ENCODE results near the gene RHOF. TPM values are rescaled to one million over a fixed set of nuclear protein-coding genes. Genes with fewer than 3 reads are reported as not detected.

Gene RHOF
- total RNA-seq, 2 experiments from 2014 or later: 23.5 to 53.7 TPM

GRCh38 chr12:121754836-121755235, 38.7 kb downstream of the RHOF start:
- no peak overlapping the region for H3K4me2 ChIP-seq (ENCODE audit: low read length)
- no peak overlapping the region for H3K27ac ChIP-seq (ENCODE audit: low read depth, low read length, poor library complexity, severe bottlenecking)
- H3K9me3 ChIP-seq (ENCODE audit: low read length): no peaks in the 10 kb centered on the region
- BruUV-seq (replicated peaks): no TSS peak
- intact Hi-C loops (cut with micrococcal nuclease; ENCODE audit: unreplicated experiment): no loop called here
- H3K4me1 ChIP-seq (ENCODE audit: insufficient read depth, low read length, poor library complexity, severe bottlenecking): no peaks in the 10 kb centered on the region
- peaks cover 20% of the 10 kb centered on the region for H3K36me3 ChIP-seq (ENCODE audit: insufficient read depth, low read length)
- no peaks in the 10 kb centered on the region for H3K79me2 ChIP-seq (ENCODE audit: insufficient read depth, low read depth, low read length)
- no peak for DNase-seq (ENCODE audit: low spot score)
- no peak for TF ChIP-seq EZH2phosphoT487 (IDR thresholded peaks at IDR 0.05; ENCODE audit: borderline replicate concordance, low read depth, low read length)
- TF ChIP-seq CTCF (conservative IDR thresholded peaks at IDR 0.05; ENCODE audit: low read length): no peak
- H2AFZ ChIP-seq (ENCODE audit: low read length): no peak overlapping the region
- no peak overlapping the region for H3K4me3 ChIP-seq (ENCODE audit: low read depth, low read length, poor library complexity, severe bottlenecking)
- ChIA-PET POLR2A (no interaction called here), CTCF (ENCODE audit: unreplicated experiment) (interaction anchor here (0.7 kb wide), 1 partner anchor 42 kb away, joined by 7 read pairs; no protein-coding TSS in a partner anchor)
- H3K9me2 ChIP-seq (ENCODE audit: insufficient read depth, low read length): no peaks in the 10 kb centered on the region
- no peaks in the 10 kb centered on the region for H4K20me1 ChIP-seq (ENCODE audit: insufficient read depth, low read length)

GRCh38 chr12:121753844-121754264, 39.6 kb downstream of the RHOF start:
- CTCF ChIA-PET (ENCODE audit: unreplicated experiment): no interaction called here

More at GRCh38 chr12:121753844-121754264, 39.6 kb downstream of the RHOF start:
- no peak overlapping the region for H3K4me2 ChIP-seq (ENCODE audit: low read length)
- H3K9me3 ChIP-seq (ENCODE audit: low read length): no peaks in the 10 kb centered on the region
- no peaks in the 10 kb centered on the region for H3K79me2 ChIP-seq (ENCODE audit: insufficient read depth, low read depth, low read length)
- DNase-seq (ENCODE audit: low spot score): no peak
- intact Hi-C loops (cut with micrococcal nuclease; ENCODE audit: unreplicated experiment): no loop called here
- no peak overlapping the region for H3K27ac ChIP-seq (ENCODE audit: low read depth, low read length, poor library complexity, severe bottlenecking)
- no peak overlapping the region for H3K4me3 ChIP-seq (ENCODE audit: low read depth, low read length, poor library complexity, severe bottlenecking)
- peaks cover 21% of the 10 kb centered on the region for H3K36me3 ChIP-seq (ENCODE audit: insufficient read depth, low read length)
- no peak overlapping the region for H2AFZ ChIP-seq (ENCODE audit: low read length)
- TF ChIP-seq CTCF (conservative IDR thresholded peaks at IDR 0.05; ENCODE audit: low read length) (no peak), EZH2phosphoT487 (IDR thresholded peaks at IDR 0.05; ENCODE audit: borderline replicate concordance, low read depth, low read length) (no peak)
- H3K4me1 ChIP-seq (ENCODE audit: insufficient read depth, low read length, poor library complexity, severe bottlenecking): no peaks in the 10 kb centered on the region
- no TSS peak for BruUV-seq (replicated peaks)
- no peaks in the 10 kb centered on the region for H3K9me2 ChIP-seq (ENCODE audit: insufficient read depth, low read length)
- no peaks in the 10 kb centered on the region for H4K20me1 ChIP-seq (ENCODE audit: insufficient read depth, low read length)
- POLR2A ChIA-PET: no interaction called here
